ENCODE results near the gene GPR42.
"Not testable (repeated sequence)": the region's sequence is repeated elsewhere in the genome, so short reads cannot be mapped to it uniquely, and the experiment has no call there.

Gene GPR42

GRCh38 chr19:35375505-35376307, 4.8 kb downstream of the GPR42 start:
- H3K9ac ChIP-seq (ENCODE audit: low read length) = no peak overlapping the region
- H3K27me3 ChIP-seq (ENCODE audit: control insufficient read depth, insufficient read depth, low read length) = no peaks in the 10 kb centered on the region
- H3K9me3 ChIP-seq (ENCODE audit: control insufficient read depth, low read length) = no peaks in the 10 kb centered on the region
- peaks cover 26% of the 10 kb centered on the region for H3K4me1 ChIP-seq (ENCODE audit: control insufficient read depth, insufficient read depth, low read length)
- no peak overlapping the region for H3K4me3 ChIP-seq (ENCODE audit: low read length)
- H3K36me3 ChIP-seq (ENCODE audit: control insufficient read depth, insufficient read depth, low read length) = no peaks in the 10 kb centered on the region

- Histone ChIP-seq H3K9ac (ENCODE audit: low read length) (no peak overlapping the region), H3K4me3 (ENCODE audit: low read length) (no peak overlapping the region), H3K4me1 (ENCODE audit: control insufficient read depth, insufficient read depth, low read length) (peaks cover 34% of the 10 kb centered on the region), H3K9me3 (ENCODE audit: control insufficient read depth, low read length) (no peaks in the 10 kb centered on the region), H3K36me3 (ENCODE audit: control insufficient read depth, insufficient read depth, low read length) (no peaks in the 10 kb centered on the region), H3K27me3 (ENCODE audit: control insufficient read depth, insufficient read depth, low read length) (no peaks in the 10 kb centered on the region)
Observed at GRCh38 chr19:35377656-35378055, 6.8 kb downstream of the GPR42 start.

- Histone ChIP-seq H3K27me3 (ENCODE audit: control insufficient read depth, insufficient read depth, low read length) (no peaks in the 10 kb centered on the region), H3K36me3 (ENCODE audit: control insufficient read depth, insufficient read depth, low read length) (no peaks in the 10 kb centered on the region), H3K4me1 (ENCODE audit: control insufficient read depth, insufficient read depth, low read length) (peaks cover 34% of the 10 kb centered on the region), H3K9ac (ENCODE audit: low read length) (no peak overlapping the region), H3K9me3 (ENCODE audit: control insufficient read depth, low read length) (no peaks in the 10 kb centered on the region), H3K4me3 (ENCODE audit: low read length) (no peak overlapping the region)
Observed at GRCh38 chr19:35378356-35378755, 7.5 kb downstream of the GPR42 start.

- not testable (repeated sequence) for H3K4me3 ChIP-seq (ENCODE audit: low read length); H3K9me3 ChIP-seq (ENCODE audit: control insufficient read depth, low read length); H3K9ac ChIP-seq (ENCODE audit: low read length); H3K27me3 ChIP-seq (ENCODE audit: control insufficient read depth, insufficient read depth, low read length); H3K36me3 ChIP-seq (ENCODE audit: control insufficient read depth, insufficient read depth, low read length)
- H3K4me1 ChIP-seq (ENCODE audit: control insufficient read depth, insufficient read depth, low read length) = peaks cover 34% of the 10 kb centered on the region
Observed at GRCh38 chr19:35379545-35379944, 8.7 kb downstream of the GPR42 start.

GRCh38 chr19:35379992-35380391, 9.1 kb downstream of the GPR42 start:
- H3K36me3 ChIP-seq (ENCODE audit: control insufficient read depth, insufficient read depth, low read length) = no peaks in the 10 kb centered on the region
- H3K9ac ChIP-seq (ENCODE audit: low read length) = no peak overlapping the region
- H3K4me1 ChIP-seq (ENCODE audit: control insufficient read depth, insufficient read depth, low read length) = peaks cover 30% of the 10 kb centered on the region
- no peaks in the 10 kb centered on the region for H3K27me3 ChIP-seq (ENCODE audit: control insufficient read depth, insufficient read depth, low read length)
- H3K9me3 ChIP-seq (ENCODE audit: control insufficient read depth, low read length) = no peaks in the 10 kb centered on the region
- no peak overlapping the region for H3K4me3 ChIP-seq (ENCODE audit: low read length)

- Histone ChIP-seq H3K9me3 (ENCODE audit: control insufficient read depth, low read length) (no peaks in the 10 kb centered on the region), H3K27me3 (ENCODE audit: control insufficient read depth, insufficient read depth, low read length) (no peaks in the 10 kb centered on the region), H3K4me3 (ENCODE audit: low read length) (no peak overlapping the region)
Observed at GRCh38 chr19:35380450-35381124, 9.7 kb downstream of the GPR42 start.

GRCh38 chr19:35381318-35381717, 10.4 kb downstream of the GPR42 start:
- Histone ChIP-seq H3K9me3 (ENCODE audit: control insufficient read depth, low read length) (no peaks in the 10 kb centered on the region), H3K36me3 (ENCODE audit: control insufficient read depth, insufficient read depth, low read length) (no peaks in the 10 kb centered on the region), H3K9ac (ENCODE audit: low read length) (no peak overlapping the region), H3K4me1 (ENCODE audit: control insufficient read depth, insufficient read depth, low read length) (peaks cover 19% of the 10 kb centered on the region), H3K4me3 (ENCODE audit: low read length) (no peak overlapping the region), H3K27me3 (ENCODE audit: control insufficient read depth, insufficient read depth, low read length) (no peaks in the 10 kb centered on the region)

More at GRCh38 chr19:35380450-35381124, 9.7 kb downstream of the GPR42 start:
- Histone ChIP-seq H3K36me3 (ENCODE audit: control insufficient read depth, insufficient read depth, low read length) (no peaks in the 10 kb centered on the region), H3K4me1 (ENCODE audit: control insufficient read depth, insufficient read depth, low read length) (peaks cover 25% of the 10 kb centered on the region), H3K9ac (ENCODE audit: low read length) (no peak overlapping the region)

GRCh38 chr19:35381926-35382325, 11.1 kb downstream of the GPR42 start:
- Histone ChIP-seq H3K4me3 (ENCODE audit: low read length) (no peak overlapping the region), H3K36me3 (ENCODE audit: control insufficient read depth, insufficient read depth, low read length) (no peaks in the 10 kb centered on the region), H3K4me1 (ENCODE audit: control insufficient read depth, insufficient read depth, low read length) (peaks cover 19% of the 10 kb centered on the region), H3K27me3 (ENCODE audit: control insufficient read depth, insufficient read depth, low read length) (no peaks in the 10 kb centered on the region), H3K9ac (ENCODE audit: low read length) (no peak overlapping the region), H3K9me3 (ENCODE audit: control insufficient read depth, low read length) (no peaks in the 10 kb centered on the region)

- no peaks in the 10 kb centered on the region for H3K36me3 ChIP-seq (ENCODE audit: control insufficient read depth, insufficient read depth, low read length)
Observed at GRCh38 chr19:35383536-35383935, 12.7 kb downstream of the GPR42 start.

GRCh38 chr19:35388277-35389054, 17.6 kb downstream of the GPR42 start:
- H3K9ac ChIP-seq (ENCODE audit: low read length) = no peak overlapping the region
- H3K4me3 ChIP-seq (ENCODE audit: low read length) = no peak overlapping the region
- H3K9me3 ChIP-seq (ENCODE audit: control insufficient read depth, low read length) = no peaks in the 10 kb centered on the region

More at GRCh38 chr19:35383536-35383935, 12.7 kb downstream of the GPR42 start:
- Histone ChIP-seq H3K27me3 (ENCODE audit: control insufficient read depth, insufficient read depth, low read length) (no peaks in the 10 kb centered on the region), H3K4me1 (ENCODE audit: control insufficient read depth, insufficient read depth, low read length) (peaks cover 25% of the 10 kb centered on the region), H3K9me3 (ENCODE audit: control insufficient read depth, low read length) (no peaks in the 10 kb centered on the region), H3K9ac (ENCODE audit: low read length) (no peak overlapping the region), H3K4me3 (ENCODE audit: low read length) (no peak overlapping the region)

GRCh38 chr19:35389192-35389861, 18.5 kb downstream of the GPR42 start:
- no peaks in the 10 kb centered on the region for H3K27me3 ChIP-seq (ENCODE audit: control insufficient read depth, insufficient read depth, low read length)
- no peak overlapping the region for H3K4me3 ChIP-seq (ENCODE audit: low read length)
- no peaks in the 10 kb centered on the region for H3K9me3 ChIP-seq (ENCODE audit: control insufficient read depth, low read length)
- no peak overlapping the region for H3K9ac ChIP-seq (ENCODE audit: low read length)
- H3K36me3 ChIP-seq (ENCODE audit: control insufficient read depth, insufficient read depth, low read length) = no peaks in the 10 kb centered on the region
- H3K4me1 ChIP-seq (ENCODE audit: control insufficient read depth, insufficient read depth, low read length) = peaks cover 25% of the 10 kb centered on the region

More at GRCh38 chr19:35388277-35389054, 17.6 kb downstream of the GPR42 start:
- Histone ChIP-seq H3K36me3 (ENCODE audit: control insufficient read depth, insufficient read depth, low read length) (no peaks in the 10 kb centered on the region), H3K27me3 (ENCODE audit: control insufficient read depth, insufficient read depth, low read length) (no peaks in the 10 kb centered on the region), H3K4me1 (ENCODE audit: control insufficient read depth, insufficient read depth, low read length) (peaks cover 25% of the 10 kb centered on the region)

Measured in mucosa of stomach (tissue), 1 donor.